Measurements from ENCODE around the gene DDX39B.
"Not testable (repeated sequence)": the region's sequence is repeated elsewhere in the genome, so short reads cannot be mapped to it uniquely, and the experiment has no call there.

Gene DDX39B

DNA sequence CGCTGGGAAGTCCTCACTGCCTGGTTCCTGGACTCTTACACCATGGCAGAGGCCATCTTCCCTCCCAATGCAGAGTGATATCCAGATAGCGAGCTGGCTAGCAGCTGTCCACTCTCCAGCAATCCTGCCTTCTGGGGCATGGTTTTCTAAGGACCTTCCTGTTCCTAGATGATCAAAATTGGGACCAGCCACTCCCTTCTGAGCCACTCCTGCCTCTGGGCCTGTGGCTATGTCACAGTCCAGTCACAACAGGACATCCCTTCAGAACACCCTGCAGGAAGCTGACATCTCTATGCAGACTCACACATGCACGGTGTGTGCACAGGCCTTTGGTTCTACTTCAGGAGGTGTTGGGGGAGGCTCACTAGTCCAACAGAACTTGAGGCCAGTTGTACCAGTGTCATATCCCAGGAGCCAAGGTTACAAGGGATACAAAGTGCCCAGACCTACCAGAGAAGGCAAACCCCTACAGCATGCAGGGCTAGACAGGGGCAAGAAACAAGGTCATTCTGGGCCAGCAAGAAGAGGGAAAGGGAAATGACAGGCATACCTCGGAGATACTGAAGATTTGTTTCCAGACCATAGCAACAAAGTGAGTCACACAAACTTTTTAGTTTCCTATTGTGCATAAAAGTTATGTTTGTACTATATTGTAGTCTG is 15.7 kb downstream of the DDX39B start:
- DNase-seq = no peak

DNA sequence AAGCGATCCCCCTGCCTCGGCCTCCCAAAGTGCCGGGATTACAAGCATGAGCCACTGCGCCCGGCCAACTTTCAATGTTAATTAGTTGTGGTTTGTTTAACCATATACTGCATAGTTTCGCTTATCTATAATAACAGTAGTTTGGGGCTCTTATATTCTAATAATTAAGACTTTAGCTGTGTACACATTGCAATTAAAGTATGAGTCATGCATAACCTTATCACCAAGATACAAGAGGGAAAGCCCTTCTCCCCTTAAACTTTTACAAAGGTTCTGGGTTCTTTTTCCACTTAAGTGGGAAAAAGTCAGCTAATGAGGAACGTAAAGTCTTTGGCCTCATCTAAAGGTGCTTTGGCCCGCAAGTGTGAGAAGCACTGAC is 16.3 kb downstream of the DDX39B start:
- DNase-seq = no peak

DNA sequence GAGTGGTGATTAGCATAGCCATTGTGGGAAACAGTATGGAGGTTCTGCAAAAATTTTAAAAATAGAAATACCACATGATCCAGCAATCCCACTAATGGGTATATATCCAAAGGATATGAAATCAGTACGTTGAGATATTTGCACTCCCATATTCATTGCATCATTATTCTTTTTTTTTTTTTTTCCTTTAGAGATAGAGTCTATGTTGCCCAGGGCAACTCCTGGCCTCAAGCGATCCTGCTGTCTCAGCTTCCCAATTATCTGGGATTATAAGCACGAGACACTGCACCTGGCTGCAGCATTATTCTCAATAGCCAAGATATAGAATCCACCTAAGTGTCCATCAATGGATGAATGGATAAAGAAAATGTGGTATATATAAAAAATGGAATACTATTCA is 20.0 kb downstream of the DDX39B start:
- no peak for DNase-seq

DNA sequence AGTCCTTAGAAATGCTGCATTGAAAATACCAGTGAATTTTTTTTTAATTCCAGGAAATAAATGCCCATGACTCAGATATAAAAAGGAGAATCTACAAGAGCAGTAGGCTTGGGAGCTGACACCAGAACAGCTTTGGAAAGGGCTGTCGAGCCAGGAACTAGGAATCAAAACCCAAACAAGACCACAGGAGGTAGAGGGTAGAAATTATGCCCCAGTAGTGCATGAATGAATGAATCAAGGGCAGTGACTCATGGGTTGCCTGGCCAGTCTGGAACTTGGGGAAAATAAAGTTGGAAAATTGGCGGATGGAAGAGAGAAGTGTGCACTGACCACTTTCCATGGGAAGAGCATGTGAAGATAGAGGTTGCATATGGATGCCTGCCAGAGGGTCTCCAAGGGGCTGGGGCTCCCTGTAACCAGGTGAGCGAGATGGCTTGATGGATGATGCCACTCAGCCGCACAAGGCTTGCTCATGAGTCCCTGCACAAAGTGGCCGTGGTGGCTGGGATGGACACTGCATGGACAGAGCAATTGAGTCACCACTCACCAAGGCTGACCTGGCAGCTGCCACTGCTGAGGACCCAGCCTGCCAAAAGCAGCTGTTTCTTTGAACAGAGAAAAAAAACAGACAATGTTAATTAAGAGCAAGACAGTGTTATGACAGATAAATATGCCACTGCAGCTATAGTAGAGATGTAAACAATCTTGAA is 28.2 kb downstream of the DDX39B start:
- DNase-seq = no peak

DNA sequence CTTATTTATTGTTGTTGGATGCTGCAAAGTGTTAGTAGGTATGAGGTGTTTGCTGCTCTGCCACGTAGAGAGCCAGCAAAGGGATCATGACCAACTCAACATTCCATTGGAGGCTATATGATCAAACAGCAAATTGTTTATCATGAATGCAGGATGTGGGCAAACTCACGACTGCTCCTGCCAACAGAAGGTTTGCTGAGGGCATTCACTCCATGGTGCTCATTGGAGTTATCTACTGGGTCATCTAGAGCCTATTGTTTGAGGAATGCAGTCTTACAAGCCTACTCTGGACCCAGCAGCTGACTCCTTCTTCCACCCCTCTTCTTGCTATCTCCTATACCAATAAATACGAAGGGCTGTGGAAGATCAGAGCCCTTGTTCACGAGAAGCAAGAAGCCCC is 31.8 kb downstream of the DDX39B start:
- DNase-seq = no peak

DNA sequence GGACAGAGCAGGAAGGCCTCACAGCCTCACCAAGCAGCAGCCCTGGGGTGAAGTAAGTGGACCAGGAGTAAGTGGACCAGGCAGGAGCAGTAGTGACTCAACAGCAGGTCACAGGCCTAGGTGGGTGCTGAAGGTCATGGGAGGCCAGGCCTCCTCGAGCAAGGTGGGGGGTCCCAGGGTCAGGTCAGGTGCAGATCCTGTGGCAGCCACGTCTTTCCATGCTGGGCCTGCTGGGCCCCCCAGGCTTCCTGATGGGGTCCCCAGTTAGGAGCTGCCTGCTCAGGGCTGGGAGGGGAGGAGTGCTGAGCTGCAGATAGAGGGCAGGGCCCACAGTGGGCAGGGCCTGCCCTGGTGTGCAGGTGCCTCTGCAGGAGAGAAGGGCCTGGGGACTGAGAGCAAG is 32.8 kb downstream of the DDX39B start:
- DNase-seq = not testable (repeated sequence)

DNA sequence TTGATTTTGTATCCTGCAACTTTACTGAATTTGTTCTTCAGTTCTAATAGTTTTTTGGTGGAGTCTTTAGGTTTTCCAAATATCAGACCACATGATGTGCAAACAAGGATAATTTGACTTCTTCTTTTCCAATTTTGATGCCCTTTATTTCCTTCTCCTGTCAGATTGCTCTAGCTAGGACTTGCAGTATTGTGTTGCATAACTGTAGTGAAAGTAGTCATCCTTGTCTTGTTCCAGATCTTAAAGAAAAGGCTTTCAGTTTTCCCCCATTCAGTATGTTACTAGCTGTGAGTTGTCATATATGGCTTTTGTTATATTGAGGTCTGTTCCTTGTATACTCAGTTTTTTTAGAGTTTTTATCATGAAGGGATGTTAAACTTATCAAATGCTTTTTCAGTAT is 39.2 kb downstream of the DDX39B start:
- DNase-seq = no peak

DNA sequence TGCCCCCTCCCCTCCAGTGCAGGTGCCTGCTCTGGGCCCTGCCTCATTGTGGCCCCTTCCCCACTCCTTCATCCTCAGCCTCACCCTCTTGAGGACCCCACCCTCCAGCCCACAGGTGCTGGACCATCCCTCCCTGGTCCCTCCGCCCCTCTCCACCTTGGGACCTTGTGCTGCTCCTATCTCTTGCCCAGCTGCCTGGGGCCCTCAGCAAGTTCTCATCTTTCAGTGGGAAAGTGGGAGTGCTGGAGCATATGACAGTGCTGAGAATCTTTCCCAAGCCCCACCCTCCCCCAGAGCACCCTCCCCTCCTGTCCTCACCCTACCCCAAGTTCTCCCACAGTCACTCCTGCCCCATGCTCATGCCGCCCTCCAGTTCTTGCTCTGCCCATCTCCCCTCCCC is 42.2 kb downstream of the DDX39B start:
- DNase-seq = not testable (repeated sequence)

DNA sequence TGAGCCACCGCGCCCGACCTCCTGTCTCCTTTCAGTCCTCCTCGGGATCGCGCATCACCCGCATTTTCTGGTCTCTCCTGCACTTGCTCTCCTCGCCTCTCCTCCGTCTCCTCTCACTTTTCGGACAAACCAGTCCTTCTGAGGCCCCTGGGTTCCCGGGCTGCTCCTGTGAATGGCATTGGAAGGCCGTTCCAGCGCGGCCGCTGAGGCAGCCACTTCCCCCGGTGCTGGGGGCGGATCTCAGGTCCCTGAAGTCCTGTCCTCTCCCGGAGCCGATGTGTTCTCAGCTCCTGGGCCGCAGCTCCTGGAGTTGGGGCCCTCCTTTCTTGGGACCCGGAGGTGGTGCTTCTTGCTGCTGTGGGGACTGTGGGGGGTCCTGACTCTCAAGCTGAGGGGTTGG is 43.1 kb downstream of the DDX39B start:
- DNase-seq = no peak

DNA sequence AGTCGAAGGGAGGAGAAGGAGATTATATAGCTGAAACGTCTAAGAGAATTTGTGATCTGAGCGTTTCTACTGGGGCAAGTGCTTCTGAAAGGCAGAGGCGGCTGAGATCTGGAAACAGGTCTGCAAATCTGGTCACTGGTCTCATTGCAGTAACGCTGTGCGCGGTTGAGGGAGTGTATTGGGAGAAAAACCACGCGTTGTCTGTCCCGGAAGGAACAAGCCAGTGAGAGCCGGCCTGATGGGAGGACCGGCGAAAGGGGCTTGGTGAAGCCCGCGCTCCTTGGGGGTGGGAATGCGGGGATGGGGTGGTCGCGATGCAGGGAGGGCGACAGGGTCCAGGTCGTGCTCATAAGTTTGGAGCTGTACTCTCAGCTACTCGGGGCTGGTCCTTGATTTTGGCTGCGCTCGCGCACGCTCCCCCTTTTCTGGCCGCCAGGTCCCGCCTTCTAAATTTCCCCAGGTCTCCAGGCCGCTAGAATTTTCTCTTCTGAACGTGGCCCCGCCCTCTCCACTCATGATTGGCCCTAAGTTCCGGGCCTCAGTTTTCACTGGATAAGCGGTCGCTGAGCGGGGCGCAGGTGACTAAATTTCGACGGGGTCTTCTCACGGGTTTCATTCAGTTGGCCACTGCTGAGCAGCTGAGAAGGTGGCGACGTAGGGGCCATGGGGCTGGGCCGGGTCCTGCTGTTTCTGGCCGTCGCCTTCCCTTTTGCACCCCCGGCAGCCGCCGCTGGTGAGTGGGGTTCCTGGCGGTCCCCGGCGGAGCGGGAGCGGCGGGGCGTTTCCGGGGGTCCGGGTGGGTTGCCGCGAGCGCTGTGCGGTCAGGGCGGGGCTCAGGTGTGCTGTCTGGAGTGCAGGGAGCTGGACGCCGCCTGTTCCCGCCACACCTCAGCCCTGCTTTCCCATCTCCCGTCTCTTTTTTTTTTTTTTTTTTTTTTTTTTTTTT is 44.0 kb downstream of the DDX39B start, which contains the start of gene MICB:
TSS of gene MICB (plus strand) at position 615 of the 946 bp plus-strand sequence. CDS start at position 664, 49 bp downstream.
- peak; percentile 86 for DNase-seq

DNA sequence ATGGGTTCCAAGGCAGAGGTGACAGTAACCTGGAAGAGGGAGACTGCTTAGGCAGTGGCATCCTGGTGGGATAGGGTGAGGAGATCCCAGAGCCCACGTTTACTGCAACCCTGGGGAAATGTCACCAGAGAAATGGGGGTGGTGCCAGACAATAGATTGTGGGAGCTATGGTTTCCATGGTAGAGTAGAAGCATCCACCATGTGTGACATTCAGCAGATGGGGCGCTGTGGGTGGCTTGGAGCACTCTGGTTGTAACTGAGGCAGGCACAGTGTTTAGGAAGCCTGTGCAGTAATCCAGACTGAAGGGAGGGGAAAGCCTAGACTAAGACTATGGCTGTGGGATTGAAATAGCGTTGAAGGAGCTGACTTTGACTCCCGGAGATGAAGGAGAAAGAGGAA is 45.0 kb downstream of the DDX39B start:
- not testable (repeated sequence) for DNase-seq

DNA sequence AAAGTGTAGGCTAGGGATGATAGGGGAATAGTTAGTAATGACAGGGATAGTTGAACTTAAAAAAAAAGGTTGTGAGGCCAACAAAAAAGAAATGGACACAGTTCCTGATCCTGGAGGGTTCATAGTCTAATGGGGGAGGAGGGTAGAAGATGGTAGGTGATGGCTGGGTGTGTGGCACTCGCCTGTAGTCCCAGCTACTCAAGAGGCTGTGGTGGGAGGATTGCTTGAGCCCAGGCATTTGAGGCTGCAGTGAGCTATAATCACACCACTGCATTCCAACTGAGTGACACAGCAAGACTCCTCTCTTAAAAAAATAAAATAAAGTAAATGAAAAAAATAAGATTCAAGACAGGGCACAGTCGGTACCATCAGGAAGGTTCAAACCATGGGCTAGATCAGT is 46.2 kb downstream of the DDX39B start:
- no peak for DNase-seq

DNA sequence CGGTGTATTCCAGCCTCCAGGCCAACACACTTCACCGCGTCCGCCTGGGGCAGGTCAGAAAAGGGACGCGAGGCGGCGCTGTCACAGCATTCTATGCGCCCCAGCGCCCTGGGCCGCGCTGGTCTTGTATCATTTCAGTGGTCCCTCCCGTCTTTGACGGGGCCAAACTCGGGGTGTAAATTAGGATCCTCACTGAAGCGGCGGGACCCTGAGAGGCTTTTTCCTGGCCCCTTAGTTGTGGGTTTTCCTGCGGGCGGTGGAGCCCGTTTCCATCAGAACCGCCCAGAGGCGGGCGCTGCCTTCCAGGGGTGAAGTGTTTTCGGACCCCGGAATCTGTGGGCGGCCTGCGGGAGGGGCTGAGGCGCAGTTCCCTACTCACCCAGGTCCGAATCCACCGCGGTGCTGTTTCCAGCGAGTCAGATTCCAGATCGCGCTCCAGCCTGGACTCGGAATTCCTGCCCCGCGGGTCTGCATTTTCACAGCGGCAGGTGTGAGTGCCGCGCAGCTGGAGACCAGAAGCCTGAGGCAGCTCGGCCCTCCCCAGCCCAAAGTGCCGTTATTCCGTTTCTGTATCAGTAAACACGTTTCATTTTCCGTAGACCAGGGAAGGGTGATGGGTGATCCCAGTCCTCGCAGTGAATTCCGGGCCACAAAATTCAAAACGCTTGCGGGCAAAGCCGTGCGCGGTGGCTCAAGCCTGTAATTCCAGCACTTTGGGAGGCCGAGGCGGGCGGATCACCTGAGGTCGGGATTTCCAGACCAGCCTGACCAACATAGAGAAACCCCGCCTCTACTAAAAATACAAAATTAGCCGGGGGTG is 47.7 kb downstream of the DDX39B start:
- DNase-seq = peak; percentile 90

DNA sequence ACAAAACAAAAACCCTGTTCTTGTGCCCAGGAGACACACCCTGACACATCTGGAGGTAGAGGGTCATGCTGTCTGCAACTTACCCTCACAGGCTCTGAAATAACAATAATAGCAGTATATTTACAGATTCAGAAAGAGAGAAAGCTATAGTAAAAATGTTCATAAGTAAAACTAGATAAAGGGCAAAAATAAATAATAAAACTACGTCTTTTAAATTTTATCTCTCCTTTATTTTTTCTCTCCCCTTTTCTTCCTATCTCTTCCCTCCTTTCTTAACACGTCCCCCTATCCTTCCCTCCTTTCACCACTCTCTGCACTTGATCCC is 48.3 kb downstream of the DDX39B start:
- DNase-seq = not testable (repeated sequence)

DNA sequence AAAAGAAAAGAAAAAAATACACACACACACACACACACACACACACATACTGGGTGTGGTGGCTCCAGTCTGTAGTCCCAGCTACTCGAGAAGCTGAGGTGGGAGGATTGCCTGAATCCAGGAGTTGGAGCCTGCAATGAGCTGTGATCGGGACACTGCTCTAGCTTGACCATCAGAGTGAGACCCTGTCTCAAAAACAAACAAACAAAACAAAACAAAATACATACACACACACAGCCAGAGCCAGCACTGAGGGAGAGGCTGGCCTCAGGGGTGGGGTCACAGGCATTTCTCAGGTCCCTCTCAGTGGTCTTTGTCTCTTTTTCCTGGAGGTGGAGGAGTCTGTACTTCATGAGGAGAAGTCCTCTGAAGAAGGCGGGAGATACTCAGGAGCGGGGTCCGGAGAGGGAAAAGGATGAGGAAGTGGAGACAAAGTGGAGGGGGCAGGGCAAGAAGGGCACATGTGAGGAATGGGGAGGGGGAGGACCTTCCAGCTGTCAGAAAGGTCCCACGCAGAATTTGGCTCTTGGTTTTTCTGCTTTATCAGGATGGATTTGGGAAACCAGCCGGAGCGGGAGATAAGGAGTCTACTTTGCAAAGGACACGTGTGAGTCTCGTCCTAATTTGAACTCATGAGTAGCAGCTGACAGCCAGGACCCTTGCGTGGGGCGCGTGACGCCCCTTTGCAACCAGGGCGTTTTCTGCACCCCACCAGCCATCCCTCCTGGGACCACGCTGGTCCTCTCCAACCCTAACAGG is 51.5 kb downstream of the DDX39B start:
- DNase-seq = no peak

DNA sequence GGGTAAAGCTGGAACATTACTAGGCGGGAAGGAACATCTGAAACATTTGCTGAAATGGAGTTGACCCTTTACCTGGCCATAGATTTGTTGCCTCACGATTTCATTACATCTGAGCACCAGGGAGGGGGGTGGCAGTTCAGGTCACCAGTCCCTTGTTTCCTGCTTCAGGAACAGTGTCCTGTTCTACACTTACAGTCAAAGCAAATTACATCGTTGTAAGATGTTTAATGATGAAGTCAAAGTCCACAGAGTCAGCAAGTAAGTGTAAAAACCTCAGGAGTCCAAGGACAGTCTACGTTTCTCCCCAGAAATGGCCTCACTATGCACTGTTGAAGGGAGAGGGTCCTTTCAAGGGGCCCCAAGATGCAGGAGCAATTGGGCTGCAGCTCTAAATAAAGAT is 52.7 kb downstream of the DDX39B start:
- no peak for DNase-seq

DNA sequence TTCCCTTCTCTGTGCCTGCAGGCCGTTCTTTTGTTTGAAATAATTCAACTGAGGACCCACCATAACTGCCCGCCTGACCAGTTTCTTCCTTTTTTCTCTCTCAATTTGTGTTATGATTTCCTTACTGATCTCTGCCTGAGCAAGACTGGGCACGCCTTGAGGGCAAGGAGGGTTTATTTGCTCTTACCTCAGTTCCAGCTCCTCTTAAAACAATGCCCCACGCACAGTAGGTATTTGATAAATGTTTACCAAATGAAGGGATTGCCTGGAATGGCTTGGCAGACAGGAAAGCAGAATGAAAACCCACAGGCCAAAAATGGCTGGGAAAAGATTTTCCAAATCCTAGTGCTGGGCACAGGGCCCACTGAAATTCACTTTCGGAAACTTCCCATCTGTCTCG is 54.1 kb downstream of the DDX39B start:
- not testable (repeated sequence) for DNase-seq

DNA sequence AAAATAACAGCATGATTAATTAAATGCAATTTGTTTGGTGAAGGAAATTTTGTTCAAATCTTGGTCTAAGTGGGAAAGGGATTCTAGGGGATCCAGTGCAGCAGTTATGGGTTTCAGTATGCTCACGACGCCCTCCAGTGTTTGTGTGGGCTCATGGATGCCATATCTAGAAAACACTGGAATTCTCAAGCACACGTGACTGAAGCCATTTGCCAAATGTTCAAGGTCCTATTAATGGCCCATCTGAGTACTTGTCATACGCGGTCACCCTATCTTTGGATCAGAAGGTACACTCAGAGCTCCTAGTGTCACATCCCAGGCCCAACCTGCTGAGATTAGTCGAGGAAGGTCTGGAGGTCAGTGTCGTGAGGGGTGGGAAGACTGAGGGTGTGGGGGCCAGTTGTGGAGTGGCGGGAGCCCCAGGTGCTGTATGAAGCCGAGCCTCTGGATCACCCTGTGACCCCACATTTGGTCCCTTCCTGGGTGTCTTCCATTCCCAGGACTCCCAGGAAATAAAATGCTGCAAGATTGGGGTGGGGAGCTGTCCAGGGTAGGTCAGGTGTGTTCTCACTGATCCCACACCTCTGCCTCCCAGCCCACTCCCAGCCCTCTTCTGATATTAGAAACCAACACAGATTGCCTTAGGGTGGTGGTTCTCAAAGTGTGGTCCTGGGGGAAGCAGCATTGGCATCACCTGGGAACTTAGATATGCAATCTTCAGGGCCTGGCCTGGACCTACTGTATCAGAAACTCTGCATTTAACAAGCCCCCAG is 55.6 kb downstream of the DDX39B start:
- DNase-seq = not testable (repeated sequence)

DNA sequence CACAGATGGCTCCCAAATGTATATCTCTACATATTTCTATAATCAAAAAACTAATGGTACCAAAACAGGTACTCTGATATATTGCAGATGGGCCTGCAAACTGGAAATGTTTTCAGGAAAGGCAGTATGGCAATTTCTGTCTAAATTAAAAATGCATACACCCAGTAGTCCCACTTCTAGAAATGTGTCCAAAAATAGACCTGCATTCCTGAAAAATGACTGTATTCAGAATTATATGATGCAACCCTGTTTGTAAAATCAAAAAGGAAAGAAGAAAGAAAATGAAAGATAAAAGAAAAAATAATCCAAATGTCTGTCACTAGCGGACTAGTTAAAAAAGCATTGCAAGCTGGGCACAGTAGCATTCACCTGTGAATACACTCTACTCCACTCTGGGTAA is 56.7 kb downstream of the DDX39B start:
- DNase-seq = no peak

DNA sequence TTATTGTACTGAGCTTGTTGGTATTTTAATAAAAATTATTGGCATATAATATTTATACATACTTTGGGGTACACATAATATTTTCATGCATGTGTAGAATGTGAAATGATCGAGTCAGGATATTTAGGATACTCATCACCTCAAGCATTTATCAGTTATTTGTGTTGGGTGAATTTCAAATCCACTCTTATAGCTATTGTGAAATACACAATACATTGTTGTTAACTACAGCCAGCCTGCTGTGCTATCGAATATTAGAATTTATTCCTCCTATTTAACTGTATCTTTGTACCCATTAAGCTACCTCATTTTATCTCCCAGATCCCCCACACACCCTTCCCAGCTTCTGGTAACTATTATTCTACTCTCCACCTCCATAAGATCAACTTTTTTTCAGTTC is 58.4 kb downstream of the DDX39B start:
- DNase-seq = no peak

DNA sequence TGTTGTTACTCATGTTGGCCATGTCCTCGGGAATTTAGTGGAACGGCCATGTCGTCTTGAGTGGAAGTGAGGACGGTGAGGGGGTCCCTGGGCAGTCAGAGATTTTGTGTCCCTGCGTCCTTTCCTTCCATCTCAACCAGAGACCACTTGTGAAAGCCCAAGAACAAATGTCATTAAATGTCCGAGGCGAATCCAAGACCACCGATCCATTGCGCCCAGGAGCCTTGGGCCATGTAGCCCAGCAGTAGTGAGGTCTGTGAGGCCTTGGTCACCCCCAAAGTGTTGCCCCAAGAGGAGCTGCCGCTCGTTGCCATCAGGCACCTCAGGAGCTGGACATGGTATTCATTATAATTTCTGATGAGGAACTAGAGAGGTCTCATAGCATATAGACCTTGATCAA is 61.2 kb downstream of the DDX39B start:
- DNase-seq = no peak

All from activated CD8-positive, alpha-beta memory T cell treated with anti-CD3 and anti-CD28 coated beads, Interleukin-2, amount 50 U/mL, for 48 hours (primary cell).